Stimulated activated CD8-positive, alpha-beta memory T cell treated with anti-CD3 and anti-CD28 coated beads, Interleukin-7, amount 100 ng/mL, for 48 hours (primary cell): ENCODE measurements around the gene MAP2K5.

Source experiments
- DNase-seq, 2 donors: peaks; one replicate each; pipeline ENCODE4 v3.0.0-alpha.2; 2020; ENCODE audit warnings: low read depth in 1 of 2; ENCODE audit errors: extremely low read depth in 1 of 2

The MAP2K5 gene

DNA sequence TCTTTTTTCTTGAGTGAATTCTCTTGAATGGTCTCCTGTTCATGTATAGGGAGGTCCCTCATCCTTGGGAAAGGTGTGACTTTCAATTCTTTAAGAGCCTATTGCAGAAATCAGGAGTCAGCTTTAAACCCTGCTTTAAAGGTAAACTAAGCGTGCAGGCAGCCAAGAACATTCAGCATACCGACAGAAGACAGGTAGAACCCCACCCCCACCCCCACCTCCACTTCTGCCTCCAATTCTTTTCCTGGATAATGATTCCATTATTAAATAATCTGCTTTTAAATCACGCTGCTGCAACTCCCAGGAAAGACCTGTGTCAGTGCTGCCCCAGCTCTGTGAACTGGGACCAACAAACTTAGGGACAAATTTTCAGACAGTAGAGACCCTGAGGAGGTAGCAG lies 233.5 kb downstream of the MAP2K5 start:
- DNase-seq, result no peak

DNA sequence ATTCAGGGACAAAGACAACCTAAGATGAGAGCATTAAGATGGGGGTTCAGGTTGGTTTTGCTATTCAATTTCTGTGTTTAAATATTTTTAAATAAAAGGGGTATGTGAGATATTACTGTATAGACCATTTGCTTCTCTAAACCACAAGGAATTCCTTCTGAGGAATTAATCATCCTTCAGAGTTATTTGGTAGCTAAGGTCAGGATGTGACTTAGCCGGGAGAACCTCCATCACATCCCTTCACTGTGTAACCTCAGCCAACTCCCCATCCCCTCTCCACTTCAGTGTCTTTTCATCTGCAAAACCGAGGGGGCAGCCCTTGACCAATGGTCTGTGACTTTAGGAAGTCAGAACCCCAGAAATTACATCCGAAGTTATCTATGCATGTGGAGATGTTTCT lies 234.1 kb downstream of the MAP2K5 start:
- no peak for DNase-seq

- no peak for DNase-seq
These were observed 234.6 kb downstream of the MAP2K5 start for GRCh38 chr15:67777071-67777470.

DNA sequence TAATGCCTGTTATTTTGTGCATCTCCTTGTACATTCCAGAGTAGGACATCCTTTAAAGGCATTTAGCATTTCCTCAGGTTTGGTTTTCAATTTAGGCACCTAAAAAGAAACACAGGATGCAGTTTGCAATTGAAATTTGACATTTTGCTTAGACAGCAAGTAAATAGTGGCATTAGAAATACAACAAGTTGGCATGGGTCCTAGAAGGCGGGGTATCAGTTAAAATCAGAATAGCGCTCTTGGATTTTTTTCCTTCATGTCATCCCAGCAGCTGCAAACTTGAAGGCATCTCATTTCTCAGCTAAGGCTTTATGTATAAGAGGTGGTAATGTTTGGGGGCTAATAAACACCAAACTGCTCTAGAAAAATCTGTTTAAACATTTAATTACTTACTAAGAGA lies 235.3 kb downstream of the MAP2K5 start:
- no peak for DNase-seq

- no peak for DNase-seq
These were observed 236.6 kb downstream of the MAP2K5 start for GRCh38 chr15:67778968-67779548.

DNA sequence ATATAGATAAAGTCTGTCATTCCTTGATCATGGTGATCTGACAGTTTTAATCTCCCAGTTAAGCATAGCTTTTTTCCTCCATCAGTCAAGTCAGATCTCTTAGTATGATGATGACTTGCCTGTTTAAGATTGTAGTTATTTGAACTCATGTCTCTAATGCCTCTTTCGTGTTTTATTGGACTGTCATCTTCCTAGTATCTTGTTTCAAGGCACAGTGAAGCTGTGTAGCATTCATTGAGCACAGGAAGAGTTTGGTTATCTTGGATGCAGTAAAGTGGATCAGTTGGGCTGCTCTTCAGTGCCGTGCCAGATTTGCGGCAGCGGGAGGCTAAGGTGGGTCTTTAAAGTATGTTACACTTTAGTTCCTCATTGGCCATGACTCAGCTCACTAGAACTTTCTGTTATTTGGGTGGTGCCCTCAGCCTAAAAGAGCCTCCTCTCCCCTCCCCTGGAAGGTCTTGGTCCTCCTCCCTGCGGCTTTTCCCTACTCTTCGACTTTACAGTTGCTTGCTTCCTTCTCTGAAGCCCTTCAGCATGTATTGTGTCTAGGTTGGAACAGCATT lies 237.1 kb downstream of the MAP2K5 start:
- no peak for DNase-seq

GRCh38 chr15:67781061-67781460 lies 238.6 kb downstream of the MAP2K5 start:
- DNase-seq, result no peak

- no peak for DNase-seq
These were observed 239.6 kb downstream of the MAP2K5 start for GRCh38 chr15:67781907-67782690.

DNA sequence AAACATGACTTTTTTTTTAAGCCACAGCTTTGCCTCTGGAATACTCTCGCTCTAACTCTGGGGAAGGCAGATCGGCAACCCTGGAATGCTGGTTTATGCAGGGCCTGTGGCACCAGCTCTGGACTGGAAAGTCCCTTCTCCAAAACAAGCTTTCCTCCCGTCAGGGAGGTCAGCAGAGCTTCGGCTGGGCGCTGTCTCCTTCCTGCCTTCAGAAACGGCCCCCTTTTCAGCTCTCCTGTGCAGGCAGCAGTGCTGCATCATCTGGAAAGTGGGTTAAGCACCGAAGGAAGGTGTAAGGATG lies 240.1 kb downstream of the MAP2K5 start:
- no peak for DNase-seq

DNA sequence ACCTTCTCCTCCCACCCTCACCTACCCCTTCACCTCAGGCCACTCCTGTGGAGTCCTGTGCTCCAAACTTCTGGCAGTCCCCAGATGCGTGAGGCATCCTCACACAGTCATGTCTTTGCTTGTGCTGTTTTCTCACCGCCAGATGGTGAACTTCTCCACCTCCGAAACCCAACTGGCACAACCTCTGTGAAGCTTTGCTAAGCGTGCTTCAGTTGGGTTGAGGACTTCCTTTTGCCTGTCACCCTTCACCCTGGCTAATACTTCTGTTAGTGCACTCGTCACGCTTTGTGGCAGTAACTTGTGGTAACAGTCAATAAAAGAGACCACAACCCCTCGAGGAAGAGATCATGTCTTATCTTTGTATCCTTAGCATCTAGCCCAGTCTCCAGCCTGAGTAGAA lies 240.8 kb downstream of the MAP2K5 start:
- peak in 1 of 2 donors; percentile 11 for DNase-seq

- no peak for DNase-seq
These were observed 241.7 kb downstream of the MAP2K5 start for GRCh38 chr15:67784090-67784781.

DNA sequence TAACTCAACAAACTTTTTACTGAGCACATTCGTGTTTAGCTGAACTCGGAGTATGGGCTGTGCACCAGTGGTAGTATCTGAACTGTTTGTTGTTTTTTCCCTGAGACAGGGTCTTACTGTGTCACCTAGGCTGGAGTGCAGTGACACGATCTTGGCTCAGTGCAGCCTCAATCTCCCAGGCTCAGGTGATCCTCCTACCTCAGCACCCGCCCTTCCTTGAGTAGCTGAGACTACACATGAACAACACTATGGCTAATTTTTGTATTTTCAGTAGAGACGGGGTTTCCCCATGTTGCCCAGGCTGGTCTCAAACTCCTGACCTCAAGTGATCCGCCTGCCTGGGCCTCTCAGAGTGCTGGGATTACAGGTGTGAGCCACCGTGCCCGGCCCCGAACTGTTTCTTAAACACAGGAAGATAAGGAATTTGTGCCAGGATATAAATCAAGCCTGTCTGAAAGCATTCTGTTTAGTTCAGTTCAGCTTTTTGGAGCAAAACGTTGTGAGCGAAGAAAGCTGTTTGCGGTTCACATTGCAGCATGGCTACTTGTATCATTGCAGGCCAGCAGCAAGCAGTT lies 242.4 kb downstream of the MAP2K5 start:
- no peak for DNase-seq

DNA sequence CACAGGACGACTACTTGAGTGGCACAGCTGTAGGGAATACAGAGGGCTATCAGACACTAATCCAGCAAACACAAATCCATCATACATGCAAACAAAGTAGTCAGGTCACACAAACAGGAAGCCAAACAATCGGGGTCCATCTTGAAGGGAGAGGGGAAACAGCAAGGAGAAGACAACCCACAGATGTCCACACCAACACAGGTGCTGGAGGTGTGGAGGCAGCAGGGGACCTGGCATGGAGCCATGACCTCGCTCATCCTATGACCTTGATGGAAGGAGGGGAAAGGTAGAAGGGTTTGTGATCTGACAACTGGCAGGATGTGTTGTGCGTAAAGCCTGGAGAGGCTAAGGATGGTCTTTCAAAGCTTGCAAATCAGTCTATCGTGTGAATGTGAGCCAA lies 242.9 kb downstream of the MAP2K5 start:
- no peak for DNase-seq

DNA sequence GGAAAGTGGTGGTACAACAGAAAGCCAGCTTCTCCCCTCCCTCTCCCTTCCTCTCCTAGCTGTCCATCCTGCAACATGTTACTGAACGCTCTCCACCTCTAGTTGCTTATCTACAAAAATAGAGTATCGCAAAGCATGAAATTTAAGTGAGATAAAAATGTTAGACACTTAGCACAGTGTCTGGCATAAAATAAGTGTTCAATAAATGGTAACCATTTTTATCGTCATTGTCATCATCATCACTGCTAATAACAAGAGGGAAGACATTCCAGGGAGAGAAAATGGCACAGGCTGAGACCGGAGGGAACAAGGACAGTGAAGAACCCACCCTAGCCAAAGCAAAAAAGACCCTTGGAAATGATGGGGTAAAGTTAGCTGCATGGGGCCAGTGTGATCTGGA lies 244.1 kb downstream of the MAP2K5 start:
- DNase-seq, result no peak

DNA sequence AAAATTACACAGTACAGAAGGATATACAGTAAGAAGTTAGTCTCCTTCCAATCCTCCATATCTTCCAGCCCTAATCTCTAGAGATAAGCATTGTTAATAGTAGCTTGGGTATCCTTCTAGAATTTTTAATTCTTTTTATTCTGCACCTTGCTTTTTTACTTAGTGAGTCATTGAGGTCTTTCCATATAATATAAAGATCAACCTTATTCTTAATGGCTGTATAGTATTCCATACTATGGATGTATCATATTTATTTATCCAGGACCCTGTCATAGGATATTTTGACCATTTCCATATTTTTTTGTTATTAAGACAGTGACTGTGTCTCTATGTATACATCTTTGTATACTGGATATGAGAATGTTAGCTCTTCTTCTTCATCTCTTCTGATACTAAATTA lies 246.5 kb downstream of the MAP2K5 start:
- DNase-seq, result no peak

GRCh38 chr15:67790610-67791319 lies 248.3 kb downstream of the MAP2K5 start:
- DNase-seq, result no peak

- DNase-seq, result no peak
These were observed 249.9 kb downstream of the MAP2K5 start for GRCh38 chr15:67792250-67792942.

DNA sequence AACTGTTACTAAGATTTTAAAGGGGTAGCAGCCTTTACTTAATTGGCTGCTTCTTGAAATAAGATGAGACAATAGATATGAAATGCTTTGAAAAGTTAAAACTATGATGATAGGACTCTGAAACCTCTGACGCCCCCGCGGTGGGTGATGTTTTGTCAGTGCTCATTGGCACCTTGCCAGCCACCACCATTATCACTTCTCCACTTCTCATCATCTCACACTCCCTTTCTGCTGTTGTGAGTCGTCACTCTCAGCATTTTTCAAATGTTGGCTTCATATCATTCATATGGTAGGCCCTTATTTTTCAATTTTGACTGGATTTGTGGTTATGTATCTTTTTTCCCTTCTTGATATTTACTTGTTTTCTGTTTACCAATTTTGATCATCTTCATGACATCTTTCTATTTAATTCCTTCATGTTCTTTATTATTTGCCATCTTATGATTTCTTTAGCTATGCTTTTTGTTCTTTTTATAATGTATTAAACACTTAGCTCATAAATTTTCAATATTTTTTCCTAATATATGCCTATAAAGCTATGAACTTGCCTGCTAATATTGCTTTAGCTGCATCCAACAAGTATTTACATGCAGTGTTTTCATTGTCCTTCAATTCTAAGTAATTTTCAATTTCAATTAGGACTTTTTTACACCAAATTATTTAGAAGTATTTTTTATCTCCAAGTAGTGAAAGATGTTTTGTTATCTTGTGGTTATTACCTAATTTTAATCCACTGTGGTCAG lies 252.5 kb downstream of the MAP2K5 start:
- DNase-seq, result peak in 1 of 2 donors; percentile 48

DNA sequence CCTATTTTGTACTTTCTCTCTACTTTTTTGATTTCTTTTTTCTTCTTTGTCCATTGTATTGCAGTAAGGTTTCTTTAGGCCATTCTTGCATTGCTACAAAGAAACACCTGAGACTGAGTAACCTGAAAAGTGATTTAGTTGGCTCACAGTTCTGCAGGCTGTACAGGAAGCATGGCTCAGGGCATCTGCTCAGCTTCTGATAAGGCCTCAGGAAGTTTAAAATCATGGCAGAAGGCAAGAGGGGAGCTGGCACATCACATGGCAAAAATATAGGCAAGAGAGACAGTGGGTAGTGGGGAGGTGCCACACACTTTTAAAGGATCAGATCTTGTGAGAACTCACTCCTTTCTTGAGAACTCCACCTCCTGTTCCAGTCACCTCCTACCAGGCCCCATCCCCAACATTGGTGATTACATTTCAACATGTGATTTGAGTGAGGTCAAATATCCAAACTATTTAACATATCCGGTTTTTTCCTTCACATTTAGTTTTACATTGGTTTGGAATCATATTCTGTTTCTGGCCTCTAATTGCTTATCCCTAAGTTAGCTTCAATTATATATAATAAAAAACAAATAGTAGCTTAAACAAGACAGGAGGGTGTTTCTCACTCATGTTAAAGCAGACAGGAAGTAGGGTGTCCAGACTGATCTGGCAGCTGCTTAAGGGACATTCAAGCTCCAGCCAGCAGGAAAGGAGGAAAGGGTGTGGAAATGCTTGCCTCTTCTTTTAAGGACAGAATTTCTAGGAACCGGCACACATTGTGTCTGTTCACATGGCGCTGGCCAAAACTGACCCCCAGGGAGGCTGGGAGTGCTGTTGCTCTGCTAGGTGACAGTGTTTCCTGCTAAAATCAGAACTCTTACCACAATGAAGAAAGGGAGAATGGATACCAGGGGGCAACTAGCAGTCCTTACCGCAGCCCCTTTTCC lies 254.0 kb downstream of the MAP2K5 start:
- DNase-seq, result no peak
